Neutrophil (primary cell): Measurements from ENCODE around the gene CACHD1.

ENCODE experiments used
- H3K27ac ChIP-seq: fragments of 200-600 bp; sonication (generic); 2 replicates; pipeline ENCODE4 v1.5.1; 2016; ENCODE audit warnings: mild to moderate bottlenecking, moderate library complexity
- H3K27me3 ChIP-seq: fragments of 200-600 bp; sonication (generic); 2 replicates; pipeline ENCODE4 v1.6.0; 2016; ENCODE audit warnings: mild to moderate bottlenecking
- H3K36me3 ChIP-seq: fragments of 200-600 bp; sonication (generic); 2 replicates; pipeline ENCODE4 v1.5.1; 2017
- H3K4me1 ChIP-seq, 2 experiments: fragments of 200-600 bp in 1 of 2; sonication (generic) in 1 of 2; 1 replicate in 1 of 2; 2 replicates in 1 of 2; pipeline versions ENCODE4 v1.5.1 to v1.6.1; 2013 to 2016; ENCODE audit warnings: low read depth in 1 of 2, low read length in 1 of 2, mild to moderate bottlenecking in 1 of 2, moderate library complexity in 1 of 2; ENCODE audit not compliant: control insufficient read depth in 1 of 2, insufficient read depth in 1 of 2
- H3K4me3 ChIP-seq, 2 experiments: fragments of 200-600 bp in 1 of 2; sonication (generic) in 1 of 2; 1 replicate in 1 of 2; 2 replicates in 1 of 2; pipeline ENCODE4 v1.5.1; 2013 to 2016; ENCODE audit warnings: low read depth in 1 of 2, low read length in 1 of 2, mild to moderate bottlenecking in 1 of 2, moderate library complexity in 1 of 2
- H3K9me3 ChIP-seq: fragments of 200-600 bp; sonication (generic); 2 replicates; pipeline ENCODE4 v1.5.1; 2016
- TF ChIP-seq, protein P1 (sequence below): fragments of 200-600 bp; sonication (generic); IDR thresholded peaks from 2 replicates; pipeline ENCODE4 v1.5.1; 2016; ENCODE audit warnings: antibody characterized with exemption

Gene CACHD1

DNA sequence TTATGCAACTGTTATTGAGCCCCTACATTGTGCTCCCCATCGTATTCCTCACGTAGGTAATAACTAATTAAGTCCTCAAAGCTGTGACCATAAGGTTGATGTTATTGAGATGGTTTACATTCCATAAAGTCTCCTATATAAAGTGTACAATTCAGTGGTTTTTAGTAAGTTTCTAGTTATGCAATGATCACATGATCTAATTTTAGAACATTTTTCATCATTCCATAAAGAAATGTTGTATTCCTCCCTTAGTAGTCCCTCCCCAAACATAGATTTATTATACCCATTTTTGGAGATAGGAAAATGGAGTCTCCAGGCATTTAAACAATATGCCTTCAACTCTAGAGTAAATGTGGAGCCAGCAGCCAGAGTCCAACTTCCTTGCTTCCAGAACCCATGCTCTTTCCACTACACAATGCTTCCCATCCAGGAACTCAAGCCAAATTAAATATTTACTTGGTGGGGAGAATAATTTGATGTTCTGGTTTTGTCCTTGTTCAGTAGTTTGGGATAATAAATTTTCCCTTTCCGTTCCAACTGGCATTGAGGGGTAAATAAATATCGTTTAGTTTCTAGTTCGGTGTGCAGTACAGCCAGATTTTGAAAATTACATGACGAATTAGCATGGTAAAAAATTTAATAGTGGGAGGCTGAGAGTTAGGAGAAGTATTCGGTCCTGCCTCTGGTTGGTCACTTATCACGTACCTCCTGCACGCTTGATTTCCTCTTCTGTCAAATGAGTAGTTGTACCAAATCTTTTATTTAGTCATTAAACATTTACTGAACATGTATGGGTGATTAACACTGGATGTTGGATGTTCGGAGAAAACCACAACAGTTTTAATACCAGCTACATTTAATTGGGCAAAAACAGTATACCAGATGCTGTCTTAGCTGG, 66.3 kb downstream of the CACHD1 start:
- no peaks in the 10 kb centered on the region for H3K27me3 ChIP-seq
- no peaks in the 10 kb centered on the region for H3K36me3 ChIP-seq
- H3K27ac ChIP-seq, result no peak overlapping the region
- H3K4me3 ChIP-seq, result no peak overlapping the region
- no peaks in the 10 kb centered on the region for H3K9me3 ChIP-seq
- TF ChIP-seq, protein P1, sequence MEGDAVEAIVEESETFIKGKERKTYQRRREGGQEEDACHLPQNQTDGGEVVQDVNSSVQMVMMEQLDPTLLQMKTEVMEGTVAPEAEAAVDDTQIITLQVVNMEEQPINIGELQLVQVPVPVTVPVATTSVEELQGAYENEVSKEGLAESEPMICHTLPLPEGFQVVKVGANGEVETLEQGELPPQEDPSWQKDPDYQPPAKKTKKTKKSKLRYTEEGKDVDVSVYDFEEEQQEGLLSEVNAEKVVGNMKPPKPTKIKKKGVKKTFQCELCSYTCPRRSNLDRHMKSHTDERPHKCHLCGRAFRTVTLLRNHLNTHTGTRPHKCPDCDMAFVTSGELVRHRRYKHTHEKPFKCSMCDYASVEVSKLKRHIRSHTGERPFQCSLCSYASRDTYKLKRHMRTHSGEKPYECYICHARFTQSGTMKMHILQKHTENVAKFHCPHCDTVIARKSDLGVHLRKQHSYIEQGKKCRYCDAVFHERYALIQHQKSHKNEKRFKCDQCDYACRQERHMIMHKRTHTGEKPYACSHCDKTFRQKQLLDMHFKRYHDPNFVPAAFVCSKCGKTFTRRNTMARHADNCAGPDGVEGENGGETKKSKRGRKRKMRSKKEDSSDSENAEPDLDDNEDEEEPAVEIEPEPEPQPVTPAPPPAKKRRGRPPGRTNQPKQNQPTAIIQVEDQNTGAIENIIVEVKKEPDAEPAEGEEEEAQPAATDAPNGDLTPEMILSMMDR, result no peak
- H3K4me1 ChIP-seq, result no peaks in the 10 kb centered on the region

DNA sequence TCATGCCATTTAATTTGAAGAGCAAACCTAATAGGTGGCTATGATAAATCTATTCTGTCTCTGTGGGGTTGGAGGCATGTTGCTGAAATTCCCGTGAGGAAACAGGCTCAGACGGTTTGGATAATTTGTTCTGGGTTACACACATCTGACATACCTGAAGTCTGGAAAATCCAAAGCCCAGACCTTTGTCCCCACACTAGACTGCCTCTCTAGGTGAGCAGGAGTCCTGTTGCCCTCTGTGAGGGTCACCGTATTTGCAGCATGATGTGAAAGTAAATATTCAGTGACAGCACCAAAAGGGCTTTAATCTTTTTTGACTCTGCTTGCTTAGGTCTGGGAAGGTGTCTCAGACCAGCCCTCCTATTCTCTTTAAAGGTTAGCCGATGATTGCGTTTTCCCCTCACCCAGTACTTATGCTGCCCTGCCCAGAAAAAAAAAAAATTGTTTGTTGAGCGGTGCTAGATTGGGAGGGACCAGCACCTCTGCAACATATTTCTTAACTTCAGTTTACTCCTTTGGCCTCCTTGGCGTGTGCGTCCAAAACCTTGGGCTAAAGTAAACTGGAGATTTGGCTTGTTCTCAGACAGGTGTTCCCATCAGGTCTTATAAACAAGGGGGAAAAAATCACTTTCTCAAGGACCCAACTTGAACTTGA, 67.0 kb downstream of the CACHD1 start:
- Histone ChIP-seq H3K27ac (no peak overlapping the region), H3K27me3 (no peaks in the 10 kb centered on the region), H3K9me3 (no peaks in the 10 kb centered on the region), H3K4me1 (no peaks in the 10 kb centered on the region), H3K36me3 (no peaks in the 10 kb centered on the region), H3K4me3 (no peak overlapping the region)
- TF ChIP-seq, protein P1, result no peak

DNA sequence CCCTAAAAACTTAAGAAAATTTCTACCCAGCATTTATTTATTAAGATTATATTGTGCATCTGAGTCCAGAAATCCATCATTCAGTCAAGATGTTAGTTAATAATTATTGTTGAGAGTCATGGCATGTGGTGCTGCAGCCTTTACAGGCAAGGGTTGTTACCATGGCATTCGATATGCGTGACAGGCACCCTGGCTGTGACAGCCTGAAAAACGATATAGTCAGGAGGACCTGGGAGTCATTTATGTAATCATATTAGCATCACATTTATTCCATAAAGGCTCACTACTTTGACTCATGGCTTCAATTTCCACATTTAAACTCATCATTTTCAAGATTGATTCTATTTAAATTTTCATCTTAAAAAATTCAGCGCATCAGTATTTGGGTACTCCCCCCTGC, 68.0 kb downstream of the CACHD1 start:
- Histone ChIP-seq H3K27me3 (no peaks in the 10 kb centered on the region), H3K36me3 (no peaks in the 10 kb centered on the region), H3K27ac (no peak overlapping the region), H3K4me1 (no peaks in the 10 kb centered on the region), H3K9me3 (no peaks in the 10 kb centered on the region), H3K4me3 (no peak overlapping the region)
- TF ChIP-seq, protein P1, result no peak

DNA sequence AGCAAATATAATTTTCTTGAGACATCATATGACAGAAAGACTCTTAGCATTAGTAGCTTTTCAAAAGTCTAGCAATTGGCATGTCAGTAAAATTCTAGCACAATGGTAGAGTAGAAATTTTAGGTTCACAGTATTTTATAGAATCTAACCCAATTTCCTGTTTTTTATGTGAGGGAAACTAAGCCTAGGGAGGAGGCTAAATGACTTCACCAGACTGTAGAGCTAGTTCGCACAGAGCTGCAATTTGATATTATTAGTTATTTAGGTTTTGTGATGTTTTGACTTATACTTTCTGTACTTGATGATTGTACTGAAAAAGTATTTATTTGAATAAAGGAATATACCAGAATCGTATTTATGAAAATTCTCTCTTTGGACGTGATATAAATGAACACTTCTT, 68.5 kb downstream of the CACHD1 start:
- no peaks in the 10 kb centered on the region for H3K4me1 ChIP-seq

DNA sequence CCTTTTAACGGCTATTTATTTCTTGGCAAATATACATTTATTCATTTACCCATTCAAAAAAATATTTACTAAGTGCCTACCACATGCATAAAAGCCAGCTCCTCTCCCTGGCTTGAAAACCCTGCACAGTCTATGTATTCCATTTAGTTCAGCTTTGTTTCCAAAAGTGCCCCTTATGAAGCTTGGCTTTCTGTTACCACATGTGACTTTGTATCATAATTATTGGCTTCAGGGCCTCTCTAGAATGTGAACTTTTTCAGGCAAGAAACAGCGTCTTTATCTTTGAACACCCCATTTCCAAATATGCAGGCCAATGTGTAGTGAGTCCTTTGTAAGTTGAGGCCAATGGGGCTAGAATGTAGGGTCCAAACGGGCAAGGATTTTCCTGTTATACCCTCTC, 69.4 kb downstream of the CACHD1 start:
- Histone ChIP-seq H3K27ac (no peak overlapping the region), H3K4me1 (no peaks in the 10 kb centered on the region)
- TF ChIP-seq, protein P1, result no peak

More for the DNA sequence above, 68.5 kb downstream of the CACHD1 start:
- Histone ChIP-seq H3K9me3 (no peaks in the 10 kb centered on the region), H3K27me3 (no peaks in the 10 kb centered on the region), H3K4me3 (no peak overlapping the region), H3K27ac (no peak overlapping the region), H3K36me3 (no peaks in the 10 kb centered on the region)
- TF ChIP-seq, protein P1, result no peak

More for the DNA sequence above, 69.4 kb downstream of the CACHD1 start:
- no peak overlapping the region for H3K4me3 ChIP-seq
- H3K36me3 ChIP-seq, result no peaks in the 10 kb centered on the region
- H3K9me3 ChIP-seq, result no peaks in the 10 kb centered on the region
- H3K27me3 ChIP-seq, result no peaks in the 10 kb centered on the region
